Erythroblast (primary cell): ENCODE data around the gene LRP11.

Source experiments
- GATA1 ChIP-seq: IDR thresholded peaks from 2 replicates; pipeline ENCODE4 v1.6.1; 2011; ENCODE audit warnings: low read depth, mild to moderate bottlenecking, control low read depth, low read length, moderate library complexity
- POLR2A ChIP-seq: IDR thresholded peaks from 2 replicates; pipeline ENCODE4 v1.6.1; 2011; ENCODE audit warnings: mild to moderate bottlenecking, low read length

- TF ChIP-seq POLR2A (no peak), GATA1 (no peak)
Measured at GRCh38 chr6:149872233-149872632, 8.1 kb upstream of the LRP11 start.
